GM12878 (cell line): Measurements from ENCODE around the gene NAGA. TPM values are rescaled to one million over a fixed set of nuclear protein-coding genes. Genes with fewer than 3 reads are reported as not detected.
A peak's percentile ranks its signal among the peaks of the same experiment; 100 is the strongest.

Experiments
- ATAC-seq: fragments of 200-7000 bp; cut with Tn5 transposase; 3 replicates; pipeline ENCODE4 v1.9.1; 2020; ENCODE audit warnings: mild to moderate bottlenecking, moderate library complexity
- BruUV-seq: library from RNA; stranded (reverse); fragments of 400-500 nt; replicated peaks from 2 replicates; lab custom pipeline; 2021; lab: Mats Ljungman, UMichigan
- CTCF ChIA-PET: fragments of 300-600 bp; sonication (Branson Sonifier 250); formaldehyde crosslinking; extraction: SDS; loops from one replicate; lab custom pipeline; 2021; ENCODE audit warnings: inconsistent platforms; lab: Yijun Ruan, JAX
- POLR2A ChIA-PET: fragments of 350-600 bp; formaldehyde crosslinking; extraction: SDS; loops from one replicate; lab custom pipeline; 2021; ENCODE audit warnings: inconsistent platforms; lab: Charles Lee
- RAD21 ChIA-PET: fragments of 300-600 bp; sonication (Branson Sonifier 250); formaldehyde crosslinking; loops from one replicate; lab custom pipeline; 2023; ENCODE audit warnings: antibody characterized with exemption; ENCODE audit not compliant: unreplicated experiment; lab: Charles Lee
- SMC1A ChIA-PET: fragments of 300-600 bp; sonication (Branson Sonifier 250); formaldehyde crosslinking; loops from one replicate; lab custom pipeline; 2023; ENCODE audit not compliant: unreplicated experiment, uncharacterized antibody; lab: Charles Lee
- DNase-seq: peaks from one replicate; pipeline ENCODE4 v3.0.0-alpha.2; 2011; ENCODE audit warnings: low read depth, low spot score
- FAIRE-seq: peaks from 3 replicates; lab custom pipeline; 2011; peaks lifted over from hg19 to GRCh38; lab: Jason Lieb, UNC
- H2AFZ ChIP-seq: 2 replicates; pipeline ENCODE4 v1.6.0; 2011; ENCODE audit warnings: low read depth, low read length, control low read depth; ENCODE audit not compliant: control insufficient read depth
- H3K27ac ChIP-seq: 2 replicates; pipeline ENCODE4 v1.5.1; 2011; ENCODE audit warnings: control low read depth; ENCODE audit not compliant: control insufficient read depth, insufficient read depth
- H3K27me3 ChIP-seq, 2 experiments: replicated peaks in 1 of 2; 2 replicates each; pipeline versions ENCODE4 v1.6.0 to v1.6.1; 2011; ENCODE audit warnings: low read length in 1 of 2; ENCODE audit not compliant: control insufficient read depth in 2 of 2, insufficient read depth in 2 of 2
- H3K36me3 ChIP-seq, 2 experiments: 2 replicates each; pipeline ENCODE4 v1.5.1; 2011; ENCODE audit warnings: low read length in 1 of 2; ENCODE audit not compliant: control insufficient read depth in 2 of 2, insufficient read depth in 2 of 2
- H3K4me1 ChIP-seq: 2 replicates; pipeline ENCODE4 v1.6.1; 2011; ENCODE audit warnings: mild to moderate bottlenecking, low read length, moderate library complexity, mixed read lengths; ENCODE audit not compliant: control insufficient read depth, insufficient read depth
- H3K4me2 ChIP-seq: 2 replicates; pipeline ENCODE4 v1.6.0; 2011; ENCODE audit warnings: control low read depth; ENCODE audit not compliant: control insufficient read depth, insufficient read depth
- H3K4me3 ChIP-seq: fragments of 200-600 bp; sonication (generic); 2 replicates; pipeline ENCODE4 v1.5.1; 2016
- H3K79me2 ChIP-seq: 2 replicates; pipeline ENCODE4 v1.6.0; 2011; ENCODE audit warnings: low read length; ENCODE audit not compliant: control insufficient read depth, insufficient read depth
- H3K9ac ChIP-seq: 2 replicates; pipeline ENCODE4 v1.8.0; 2011; ENCODE audit warnings: low read length, control low read depth, mixed read lengths; ENCODE audit not compliant: control insufficient read depth, insufficient read depth
- H3K9me3 ChIP-seq: replicated peaks from 3 replicates; pipeline ENCODE4 v1.5.1; 2011; ENCODE audit warnings: mild to moderate bottlenecking, low read length; ENCODE audit not compliant: control insufficient read depth, insufficient read depth
- H4K20me1 ChIP-seq: 2 replicates; pipeline ENCODE4 v1.6.0; 2011; ENCODE audit not compliant: control insufficient read depth, insufficient read depth
- CBX3 ChIP-seq: fragments of 200-600 bp; sonication (generic); IDR thresholded peaks from 2 replicates; pipeline ENCODE4 v1.6.1; 2016; ENCODE audit warnings: low read depth, borderline replicate concordance
- CHD1 ChIP-seq: IDR thresholded peaks from 2 replicates; pipeline ENCODE4 v1.6.1; 2012; ENCODE audit warnings: low read depth, low read length, improper control_type of control experiment
- CHD4 ChIP-seq: fragments of 200-600 bp; sonication (generic); IDR thresholded peaks from 2 replicates; pipeline ENCODE4 v1.6.1; 2016; ENCODE audit warnings: mild to moderate bottlenecking
- IKZF1 ChIP-seq: fragments of 450-650 bp; conservative IDR thresholded peaks from 2 replicates; pipeline ENCODE4 v1.6.1; 2017; ENCODE audit warnings: antibody characterized with exemption, mild to moderate bottlenecking
- MYB ChIP-seq: fragments of 150-350 bp; IDR thresholded peaks from 2 replicates; pipeline ENCODE4 v1.6.1; 2014; ENCODE audit warnings: mild to moderate bottlenecking, low read depth, low read length, borderline replicate concordance
- NR2F1 ChIP-seq: fragments of 450-650 bp; conservative IDR thresholded peaks from 2 replicates; pipeline ENCODE4 v1.6.1; 2017; ENCODE audit warnings: mild to moderate bottlenecking
- POLR2AphosphoS2 ChIP-seq: IDR thresholded peaks from 2 replicates; pipeline ENCODE4 v1.6.1; 2011; ENCODE audit warnings: low read depth, mild to moderate bottlenecking, low read length, improper control_type of control experiment, moderate library complexity
- SRF ChIP-seq, 2 experiments: IDR thresholded peaks; 2 replicates each; pipeline ENCODE4 v1.6.1; 2011; ENCODE audit warnings: low read depth in 2 of 2, low read length in 2 of 2, mild to moderate bottlenecking in 1 of 2, moderate library complexity in 1 of 2
- TAF1 ChIP-seq: IDR thresholded peaks from 2 replicates; pipeline ENCODE4 v1.6.1; 2011; ENCODE audit warnings: mild to moderate bottlenecking, low read depth, low read length, borderline replicate concordance
- TCF12 ChIP-seq: IDR thresholded peaks from 2 replicates; pipeline ENCODE4 v1.6.1; 2011; ENCODE audit warnings: low read depth, mild to moderate bottlenecking, low read length
- YY1 ChIP-seq: IDR thresholded peaks from 2 replicates; pipeline ENCODE4 v1.6.1; 2011; ENCODE audit warnings: low read depth, mild to moderate bottlenecking, low read length
- WGBS: methylation state at CpG from one replicate; pipeline ENCODE4 v1.1.6; 2016; ENCODE audit warnings: low lambda C conversion rate; ENCODE audit not compliant: insufficient replicate concordance, insufficient coverage; ENCODE audit errors: missing lambda C conversion rate; 5-methylcytosine and 5-hydroxymethylcytosine counted together
- in situ Hi-C: fragments of 300-500 bp; cut with MboI; formaldehyde crosslinking; loops from 9 replicates; pipeline ENCODE4 v1.14.3; 2018; ENCODE audit warnings: mixed read lengths
- intact Hi-C: fragments of 100-400 bp; cut with micrococcal nuclease; formaldehyde crosslinking; loops from one replicate; pipeline ENCODE4 v1.14.2; 2022; ENCODE audit not compliant: unreplicated experiment
- polyA plus RNA-seq, 11 experiments: library from polyadenylated mRNA; depleted of rRNA in 4 of 11; unstranded in 6 of 11; stranded (reverse) in 5 of 11; fragments of >200 nt; fragmentation: Nextera tagmentation in 4 of 11; fragmentation: Illumina TruSeq in 1 of 11; extraction: Ambion mirVana in 4 of 11; extraction: Trizol in 1 of 11; gene quantifications; 1 replicate in 1 of 11; 2 replicates in 10 of 11; pipeline versions ENCODE4 v1.2.1 to v1.2.3, GENCODE V29; 2011 to 2016; ENCODE audit warnings: inconsistent platforms in 2 of 11, missing spikeins in 2 of 11, low read depth in 1 of 11
- total RNA-seq, 4 experiments: library from RNA; depleted of rRNA in 3 of 4; stranded (reverse); fragments of >200 nt in 3 of 4; fragmentation: Illumina TruSeq in 1 of 4; extraction: Trizol in 1 of 4; gene quantifications; 2 replicates each; pipeline versions ENCODE4 v1.2.1 to v1.2.3, GENCODE V29; 2013 to 2021
- TF ChIP-seq, protein P1 (sequence below): IDR thresholded peaks from 2 replicates; pipeline ENCODE4 v1.6.1; 2012; ENCODE audit warnings: mild to moderate bottlenecking, low read depth, low read length

The NAGA gene
- total and polyA plus RNA-seq, 10 of the 15 experiments (the other 5 are each of a cell fraction or from before 2014, with no cell fraction given), result 9.3 to 46.0 (median 33.2) TPM

DNA sequence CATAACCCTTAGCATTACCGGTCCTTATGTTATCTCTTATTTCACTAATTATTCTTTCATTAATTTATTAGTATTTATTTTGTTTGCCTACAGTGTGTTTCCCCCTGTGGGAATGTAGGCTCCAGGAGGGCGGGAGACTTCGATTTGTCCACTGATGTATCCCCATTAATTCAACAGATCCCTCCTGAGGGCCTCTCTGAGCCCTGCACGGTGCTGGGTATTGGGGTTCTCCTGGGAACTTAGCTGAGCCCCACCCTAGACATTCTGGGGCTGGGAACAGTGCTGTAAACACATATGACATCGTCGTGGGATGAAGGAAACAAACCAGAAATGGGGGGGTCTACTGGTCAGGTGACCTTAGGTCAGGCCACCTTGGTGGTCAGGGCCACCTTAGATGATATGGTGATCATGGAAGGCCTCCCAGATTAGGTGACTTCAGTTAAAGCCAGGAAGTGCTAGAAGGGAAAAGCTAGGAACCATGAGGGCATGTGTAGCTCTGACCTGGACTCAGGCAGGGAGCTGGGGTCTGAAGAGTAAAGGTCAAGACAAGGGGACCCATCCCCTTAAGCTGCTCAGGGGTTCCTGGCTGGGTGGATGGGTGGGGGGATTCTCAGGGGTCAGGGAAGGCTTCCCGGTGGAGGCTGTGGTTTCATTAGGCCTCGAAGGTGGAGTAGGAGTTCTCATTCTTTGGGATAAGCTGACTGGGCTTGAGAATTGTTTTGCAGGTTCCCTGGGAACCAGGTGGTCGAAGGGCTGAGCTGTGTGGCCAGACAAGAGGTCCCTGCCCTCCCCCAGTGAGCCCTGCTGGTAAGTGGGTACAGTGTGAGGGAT, 4.4 kb upstream of the NAGA start:
- H2AFZ ChIP-seq, result peak overlapping the region; percentile 84

DNA sequence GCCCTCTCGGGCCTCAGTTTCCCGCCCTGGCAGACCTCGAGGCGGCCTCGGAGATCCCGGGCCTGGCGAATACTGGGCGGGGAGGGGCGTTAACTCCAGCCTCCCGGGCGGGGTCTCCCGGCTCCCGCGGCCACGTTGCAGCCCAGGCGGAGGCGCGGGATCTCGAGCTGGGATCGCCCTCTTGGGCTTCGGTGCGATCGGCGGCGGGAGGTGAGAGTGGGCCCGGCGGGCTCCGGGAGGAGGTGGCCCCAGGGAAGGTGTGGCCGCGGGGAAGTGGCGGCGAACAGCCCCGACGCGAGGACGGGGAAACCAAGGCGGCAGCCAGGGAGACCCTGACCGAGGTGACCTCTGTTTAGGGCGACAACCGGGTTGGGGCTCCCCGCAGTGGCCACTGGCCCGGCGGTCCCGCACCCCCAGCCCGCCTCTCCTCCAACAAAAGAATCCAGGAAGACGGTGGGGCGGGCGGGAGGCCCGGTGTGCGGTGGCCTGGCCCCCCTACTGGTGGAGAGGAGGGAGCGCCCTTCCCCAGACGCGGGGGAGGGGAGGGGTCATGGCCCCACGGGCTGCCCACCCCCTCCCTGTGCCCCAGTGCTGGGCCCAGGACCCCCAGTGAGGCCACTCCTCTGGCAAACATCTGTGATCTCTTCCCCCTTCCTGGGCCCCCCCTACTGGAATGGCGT, 3.7 kb upstream of the NAGA start, which contains the start of gene PHETA2:
Gene PHETA2 (plus strand): TSS at position 117 of the 680 bp plus-strand sequence. CDS start 3,046 bp downstream, outside the sequence.
- H3K36me3 ChIP-seq, result no peaks in the 10 kb centered on the region
- peaks cover 8% of the 10 kb centered on the region for H3K79me2 ChIP-seq
- ATAC-seq, result no peak
- peak within 1 kb of the TSS; percentile 59; the same call in 1 of the 2 replicates for H3K4me3 ChIP-seq
- peak within 1 kb of the TSS; percentile 59 for H3K27ac ChIP-seq
- no peaks in the 10 kb centered on the region for H3K9me3 ChIP-seq
- no peak for DNase-seq
- ChIA-PET RAD21 (no interaction called here), CTCF (no interaction called here), POLR2A (no interaction called here), SMC1A (no interaction called here)
- no peaks in the 10 kb centered on the region for H3K27me3 ChIP-seq
- in situ Hi-C loops (no loop called here), intact Hi-C loops (loop anchor here (5.0 kb wide), 1 partner anchor 107 kb away; the partner anchor contains the start of gene SEPTIN3)
- no peak for FAIRE-seq
- WGBS, result 23% methylated on average over 44 of the region's 55 CpGs
- H2AFZ ChIP-seq, result peak within 1 kb of the TSS; percentile 84
- peak within 1 kb of the TSS; percentile 92 for H3K4me2 ChIP-seq
- no peaks in the 10 kb centered on the region for H4K20me1 ChIP-seq
- H3K4me1 ChIP-seq, result peaks cover 22% of the 10 kb centered on the region
- no TSS peak for BruUV-seq
- H3K9ac ChIP-seq, result peak within 1 kb of the TSS; percentile 62
- TF ChIP-seq IKZF1, result peak; percentile 32; the same call in 1 of the 2 replicates
- no peak for TF ChIP-seq MYB
- peak; percentile 45; the same call in 1 of the 2 replicates for TF ChIP-seq TAF1
- 0 out of 2 replicates have a peak, but pooled peaks have one; percentile 4 for TF ChIP-seq TCF12
- TF ChIP-seq CHD4, result no peak
- TF ChIP-seq SRF (IDR thresholded peaks at IDR 0.05; ENCODE audit: low read depth in 2 of 2, low read length in 2 of 2), result no peak
- no peak for TF ChIP-seq CBX3
- TF ChIP-seq YY1, result peak; percentile 38; the same call in 1 of the 2 replicates
- TF ChIP-seq CHD1, result no peak
- TF ChIP-seq, protein P1, sequence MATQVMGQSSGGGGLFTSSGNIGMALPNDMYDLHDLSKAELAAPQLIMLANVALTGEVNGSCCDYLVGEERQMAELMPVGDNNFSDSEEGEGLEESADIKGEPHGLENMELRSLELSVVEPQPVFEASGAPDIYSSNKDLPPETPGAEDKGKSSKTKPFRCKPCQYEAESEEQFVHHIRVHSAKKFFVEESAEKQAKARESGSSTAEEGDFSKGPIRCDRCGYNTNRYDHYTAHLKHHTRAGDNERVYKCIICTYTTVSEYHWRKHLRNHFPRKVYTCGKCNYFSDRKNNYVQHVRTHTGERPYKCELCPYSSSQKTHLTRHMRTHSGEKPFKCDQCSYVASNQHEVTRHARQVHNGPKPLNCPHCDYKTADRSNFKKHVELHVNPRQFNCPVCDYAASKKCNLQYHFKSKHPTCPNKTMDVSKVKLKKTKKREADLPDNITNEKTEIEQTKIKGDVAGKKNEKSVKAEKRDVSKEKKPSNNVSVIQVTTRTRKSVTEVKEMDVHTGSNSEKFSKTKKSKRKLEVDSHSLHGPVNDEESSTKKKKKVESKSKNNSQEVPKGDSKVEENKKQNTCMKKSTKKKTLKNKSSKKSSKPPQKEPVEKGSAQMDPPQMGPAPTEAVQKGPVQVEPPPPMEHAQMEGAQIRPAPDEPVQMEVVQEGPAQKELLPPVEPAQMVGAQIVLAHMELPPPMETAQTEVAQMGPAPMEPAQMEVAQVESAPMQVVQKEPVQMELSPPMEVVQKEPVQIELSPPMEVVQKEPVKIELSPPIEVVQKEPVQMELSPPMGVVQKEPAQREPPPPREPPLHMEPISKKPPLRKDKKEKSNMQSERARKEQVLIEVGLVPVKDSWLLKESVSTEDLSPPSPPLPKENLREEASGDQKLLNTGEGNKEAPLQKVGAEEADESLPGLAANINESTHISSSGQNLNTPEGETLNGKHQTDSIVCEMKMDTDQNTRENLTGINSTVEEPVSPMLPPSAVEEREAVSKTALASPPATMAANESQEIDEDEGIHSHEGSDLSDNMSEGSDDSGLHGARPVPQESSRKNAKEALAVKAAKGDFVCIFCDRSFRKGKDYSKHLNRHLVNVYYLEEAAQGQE, result no peak

More for the DNA sequence above, 4.4 kb upstream of the NAGA start:
- Histone ChIP-seq H3K27me3 (no peaks in the 10 kb centered on the region), H3K4me1 (peaks cover 22% of the 10 kb centered on the region), H3K36me3 (no peaks in the 10 kb centered on the region), H3K9me3 (no peaks in the 10 kb centered on the region), H4K20me1 (no peaks in the 10 kb centered on the region), H3K4me3 (0 out of 2 replicates have a peak overlapping the region, but pooled peaks have one; percentile 59), H3K9ac (peak overlapping the region; percentile 62; the same call in 1 of the 2 replicates), H3K27ac (no peak overlapping the region; the same call in 1 of the 2 replicates), H3K4me2 (peak overlapping the region; percentile 92), H3K79me2 (peaks cover 7% of the 10 kb centered on the region)
- no peak for ATAC-seq
- RAD21 ChIA-PET, result no interaction called here
- BruUV-seq, result no TSS peak
- no peak for DNase-seq
- no peak for FAIRE-seq
- intact Hi-C loops, result loop anchor here (5.0 kb wide), 1 partner anchor 108 kb away; the partner anchor contains the start of gene SEPTIN3
- 75% methylated on average over 9 of the region's 9 CpGs for whole genome bisulfite sequencing
- POLR2A ChIA-PET, result interaction anchor here (0.9 kb wide), 1 partner anchor 131 kb away, joined by 5 read pairs; no protein-coding TSS in a partner anchor
- SMC1A ChIA-PET, result interaction anchor here (1.3 kb wide), 1 partner anchor 15 kb away, joined by 5 read pairs; the partner anchor contains the start of gene NDUFA6
- CTCF ChIA-PET, result interaction anchor here (0.6 to 1.2 kb wide), 2 partner anchors 100 to 107 kb away, joined by 3 to 5 read pairs; no protein-coding TSS in a partner anchor
- TF ChIP-seq POLR2AphosphoS2, result no peak
- 0 out of 2 replicates have a peak, but pooled peaks have one; percentile 2 for TF ChIP-seq NR2F1
- in situ Hi-C loops, result no loop called here
